Measurements from ENCODE around the gene CALML3.
"Not testable (repeated sequence)": the region's sequence is repeated elsewhere in the genome, so short reads cannot be mapped to it uniquely, and the experiment has no call there.

CALML3 gene

DNA sequence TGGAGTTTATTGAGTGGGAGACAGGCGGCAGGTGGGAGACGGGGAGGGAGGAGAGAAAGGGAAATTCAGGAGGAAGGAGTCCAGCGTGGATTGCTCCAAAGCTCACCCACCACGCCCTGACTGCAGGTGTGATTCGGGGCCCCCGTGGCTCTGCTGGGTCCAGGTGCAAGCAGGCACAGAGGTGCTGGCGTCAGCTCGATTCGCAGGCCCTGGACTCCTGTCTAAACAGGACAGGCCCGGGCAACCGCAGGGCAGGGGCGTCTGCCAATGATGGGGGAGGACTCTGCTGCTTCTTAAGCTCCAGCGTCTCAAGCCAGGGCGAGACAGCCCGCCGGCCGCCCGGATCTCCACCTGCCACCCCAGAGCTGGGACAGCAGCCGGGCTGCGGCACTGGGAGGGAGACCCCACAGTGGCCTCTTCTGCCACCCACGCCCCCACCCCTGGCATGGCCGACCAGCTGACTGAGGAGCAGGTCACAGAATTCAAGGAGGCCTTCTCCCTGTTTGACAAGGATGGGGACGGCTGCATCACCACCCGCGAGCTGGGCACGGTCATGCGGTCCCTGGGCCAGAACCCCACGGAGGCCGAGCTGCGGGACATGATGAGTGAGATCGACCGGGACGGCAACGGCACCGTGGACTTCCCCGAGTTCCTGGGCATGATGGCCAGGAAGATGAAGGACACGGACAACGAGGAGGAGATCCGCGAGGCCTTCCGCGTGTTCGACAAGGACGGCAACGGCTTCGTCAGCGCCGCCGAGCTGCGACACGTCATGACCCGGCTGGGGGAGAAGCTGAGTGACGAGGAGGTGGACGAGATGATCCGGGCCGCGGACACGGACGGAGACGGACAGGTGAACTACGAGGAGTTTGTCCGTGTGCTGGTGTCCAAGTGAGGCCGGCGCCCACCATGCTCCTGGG, at the start of gene CALML3:
TSS of gene CALML3 (plus strand) at position 321 of the 920 bp plus-strand sequence. CDS start at position 446, 125 bp downstream.
- DNase-seq (ENCODE audit: low read depth, low spot score): no peak

DNA sequence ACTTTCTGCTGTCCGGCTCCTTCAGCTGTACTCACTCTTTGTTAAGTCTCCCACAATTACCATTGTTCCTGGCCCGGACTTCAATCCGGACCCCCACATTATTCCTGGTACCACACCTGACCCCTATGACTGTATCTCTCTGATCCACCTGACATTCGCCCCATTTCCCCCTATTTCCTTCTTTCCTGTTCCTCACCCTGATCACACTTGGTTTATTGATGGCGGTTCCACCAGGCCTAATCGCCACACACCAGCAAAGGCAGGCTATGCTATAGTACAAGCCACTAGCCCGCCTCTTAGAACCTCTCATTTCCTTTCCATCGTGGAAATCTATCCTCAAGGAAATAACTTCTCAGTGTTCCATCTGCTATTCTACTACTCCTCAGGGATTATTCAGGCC, 49.7 kb upstream of the CALML3 start:
- not testable (repeated sequence) for DNase-seq (ENCODE audit: low read depth, low spot score)

DNA sequence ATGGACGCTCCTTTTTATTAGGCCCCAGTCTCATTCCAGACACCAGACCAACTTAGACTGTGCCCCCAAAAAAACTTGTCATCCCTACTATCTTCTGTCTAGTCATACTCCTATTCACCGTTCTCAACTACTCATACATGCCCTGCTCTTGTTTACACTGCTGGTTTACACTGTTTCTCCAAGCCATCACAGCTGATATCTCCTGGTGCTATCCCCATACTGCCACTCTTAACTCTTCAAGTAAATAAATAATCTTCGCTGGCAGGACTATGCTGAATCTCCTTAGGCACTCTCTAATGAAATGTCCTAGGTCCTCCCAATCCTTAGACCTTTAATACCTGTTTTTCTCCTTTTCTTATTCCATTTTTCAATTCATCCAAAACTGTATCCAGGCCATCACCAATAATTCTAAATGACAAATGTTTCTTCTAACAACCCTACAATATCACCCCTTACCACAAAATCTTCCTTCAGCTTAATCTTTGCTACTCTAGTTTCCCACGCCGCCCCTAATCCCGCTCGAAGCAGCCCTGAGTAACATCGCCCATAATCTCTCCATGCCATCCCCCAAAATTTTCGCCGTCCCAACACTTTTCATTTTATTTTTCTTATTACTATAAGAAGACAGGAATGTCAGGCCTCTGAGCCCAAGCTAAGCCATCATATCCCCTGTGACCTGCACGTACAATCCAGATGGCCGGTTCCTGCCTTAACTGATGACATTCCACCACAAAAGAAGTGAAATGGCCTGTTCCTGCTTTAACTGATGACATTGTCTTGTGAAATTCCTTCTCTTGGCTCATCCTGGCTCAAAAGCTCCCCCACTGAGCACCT, 48.6 kb upstream of the CALML3 start:
- not testable (repeated sequence) for DNase-seq (ENCODE audit: low read depth, low spot score)

DNA sequence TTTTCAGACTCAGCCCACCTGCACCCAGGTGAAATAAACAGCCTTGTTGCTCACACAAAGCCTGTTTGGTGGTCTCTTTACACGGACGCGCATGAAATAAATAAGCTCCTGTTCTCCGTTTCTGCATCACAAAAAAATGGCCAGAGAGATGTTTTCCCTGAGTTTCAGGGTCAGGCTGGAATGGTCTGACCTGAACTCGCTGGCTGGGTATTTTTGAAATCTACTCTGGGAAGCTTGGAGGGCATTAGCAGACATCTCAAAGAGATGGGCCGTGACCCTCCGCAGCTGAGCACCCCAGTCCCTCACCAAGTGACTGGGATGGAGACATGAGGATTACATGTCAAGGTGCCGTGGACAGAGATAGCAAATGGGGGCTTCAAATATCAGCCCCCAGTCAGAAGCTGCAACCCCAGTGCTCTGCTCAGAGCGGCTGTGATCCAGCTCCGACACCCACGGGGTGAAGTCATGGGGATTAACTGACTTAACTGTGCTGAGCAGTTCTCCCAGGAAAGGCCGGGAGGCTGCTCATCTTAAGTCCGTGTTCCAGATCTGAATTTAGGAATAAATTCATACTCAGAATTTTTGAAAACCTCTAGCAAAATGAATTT, 47.7 kb upstream of the CALML3 start:
- DNase-seq (ENCODE audit: low read depth, low spot score): no peak

DNA sequence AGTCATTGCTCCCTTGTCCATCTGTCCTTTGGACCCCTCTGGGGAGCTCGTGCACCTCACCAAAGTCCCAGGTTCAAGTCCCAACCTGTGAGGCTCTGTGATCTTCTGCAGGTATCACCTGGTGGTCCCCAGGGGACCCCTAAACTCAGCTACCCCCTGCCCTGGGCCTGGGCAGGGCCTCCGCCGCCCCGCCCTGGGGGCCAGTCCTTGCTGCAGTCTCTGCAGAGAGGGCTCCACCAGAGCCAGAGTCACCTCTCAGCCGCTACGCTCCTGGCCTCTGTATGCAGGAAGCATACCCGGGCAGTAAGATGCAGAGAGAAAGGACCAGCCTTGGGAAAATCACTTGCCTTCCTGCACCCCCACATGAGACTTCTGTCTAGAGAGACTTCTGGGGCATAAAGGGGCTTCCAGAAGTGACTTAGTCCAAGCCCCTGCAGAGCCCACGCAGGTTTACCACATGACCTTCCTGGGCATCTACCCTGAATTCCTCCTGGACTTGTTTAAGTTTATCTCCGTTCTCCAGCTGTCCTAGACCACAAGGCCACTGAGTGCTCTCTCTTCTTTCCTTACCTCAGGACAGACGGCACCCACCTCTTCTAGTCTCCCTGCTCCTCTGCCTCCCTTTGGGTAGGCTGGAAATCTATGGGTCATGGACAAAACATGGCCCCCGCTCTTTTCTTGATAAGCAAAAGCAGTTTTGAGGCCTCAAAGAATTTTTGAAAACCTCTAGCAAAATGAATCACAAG, 46.6 kb upstream of the CALML3 start:
- DNase-seq (ENCODE audit: low read depth, low spot score): no peak

DNA sequence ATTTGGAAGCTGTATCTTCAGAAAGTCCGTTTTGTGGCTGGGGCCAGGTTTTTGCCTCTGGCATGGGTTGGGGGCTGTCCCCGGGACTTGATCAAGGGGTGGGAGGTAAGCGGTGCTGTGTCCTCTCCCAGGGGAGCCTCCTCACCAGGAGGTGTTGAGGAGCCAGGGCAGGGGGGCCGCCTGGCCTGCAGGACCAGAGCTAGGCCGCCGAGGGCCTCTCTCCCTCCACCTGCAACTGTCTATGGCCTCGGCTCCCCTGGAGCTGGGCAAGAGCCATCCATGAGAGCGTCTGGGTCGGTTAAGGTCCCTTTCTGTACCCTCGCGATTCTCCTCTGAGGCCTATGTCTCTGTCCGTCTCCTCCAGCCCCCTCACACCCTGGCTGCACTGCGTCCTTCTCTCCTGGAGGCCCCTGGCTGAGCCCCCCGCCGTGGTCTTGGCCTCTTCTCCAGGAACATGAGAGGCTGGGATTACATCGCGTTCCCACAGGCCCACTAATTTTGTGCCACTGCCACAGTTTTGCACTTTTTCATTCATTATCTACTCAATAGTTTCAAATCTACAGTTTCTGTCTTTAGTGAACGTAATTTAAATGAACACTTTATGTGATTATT, 46.0 kb upstream of the CALML3 start:
- no peak for DNase-seq (ENCODE audit: low read depth, low spot score)

DNA sequence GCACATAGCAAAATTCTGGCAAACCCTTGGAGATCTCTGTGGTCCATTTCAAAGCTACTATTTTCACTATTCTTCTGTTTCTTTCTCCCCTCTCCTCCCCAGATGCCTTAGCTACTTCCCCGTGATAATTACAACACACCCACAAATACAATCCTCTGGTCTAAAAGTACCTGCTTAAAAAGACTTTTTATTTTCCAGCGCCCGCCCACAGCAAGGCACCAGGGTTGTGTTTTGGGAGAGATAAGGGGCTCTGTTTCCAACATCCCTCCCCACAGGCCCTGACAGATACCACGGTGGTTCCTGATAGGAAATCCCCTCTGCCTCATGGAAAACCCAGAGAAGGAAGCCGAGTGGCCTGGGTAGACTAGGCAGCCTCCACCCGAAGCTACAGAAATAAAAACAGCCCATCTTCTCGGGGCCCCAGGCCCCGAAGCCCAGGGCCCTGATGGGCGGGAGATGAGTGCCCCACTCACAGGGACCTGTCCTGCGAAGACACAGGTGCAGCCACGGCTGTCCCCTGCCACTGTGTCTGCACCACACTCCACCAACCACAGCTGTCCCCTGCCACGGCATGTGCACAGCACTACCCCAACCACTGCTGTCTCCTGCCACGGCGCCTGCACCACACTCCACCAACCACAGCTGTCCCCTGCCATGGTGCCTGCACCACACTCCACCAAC, 45.1 kb upstream of the CALML3 start:
- DNase-seq (ENCODE audit: low read depth, low spot score): no peak

DNA sequence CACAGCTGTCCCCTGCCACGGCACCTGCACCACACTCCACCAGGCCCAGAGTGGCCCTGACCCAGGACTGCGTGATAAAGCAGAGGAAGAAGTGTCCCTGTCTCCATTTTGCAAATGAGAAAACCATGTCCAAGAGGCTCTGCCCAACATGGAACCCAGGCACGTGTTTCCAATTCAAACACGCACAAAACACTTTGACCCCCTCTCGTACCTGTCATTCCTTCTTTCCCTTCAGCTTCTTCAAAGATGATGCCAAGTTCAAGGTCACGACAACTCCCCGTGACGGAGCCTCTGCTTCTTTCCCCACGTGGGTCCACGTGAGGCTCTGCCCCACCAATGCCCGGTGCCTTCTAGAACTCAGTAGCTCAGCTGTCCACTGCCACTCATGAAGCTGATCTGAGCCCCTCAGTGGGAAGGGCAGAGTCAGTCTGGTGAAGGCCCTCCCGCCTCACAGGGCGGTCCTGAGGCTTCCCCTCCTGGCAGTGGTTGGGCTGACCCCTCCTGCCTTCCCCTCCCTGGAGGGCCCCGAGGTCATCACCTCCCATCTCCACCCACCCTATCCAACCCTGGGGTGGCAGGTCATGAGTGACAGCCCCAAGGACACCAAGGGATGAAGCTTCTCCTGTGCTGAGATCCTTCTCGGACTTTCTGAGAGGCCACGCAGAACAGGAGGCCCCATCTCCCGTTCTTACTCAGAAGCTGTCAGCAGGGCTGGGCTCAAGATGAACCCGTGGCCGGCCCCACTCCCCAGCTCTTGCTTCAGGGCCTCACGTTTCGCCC, 44.4 kb upstream of the CALML3 start:
- DNase-seq (ENCODE audit: low read depth, low spot score): no peak

DNA sequence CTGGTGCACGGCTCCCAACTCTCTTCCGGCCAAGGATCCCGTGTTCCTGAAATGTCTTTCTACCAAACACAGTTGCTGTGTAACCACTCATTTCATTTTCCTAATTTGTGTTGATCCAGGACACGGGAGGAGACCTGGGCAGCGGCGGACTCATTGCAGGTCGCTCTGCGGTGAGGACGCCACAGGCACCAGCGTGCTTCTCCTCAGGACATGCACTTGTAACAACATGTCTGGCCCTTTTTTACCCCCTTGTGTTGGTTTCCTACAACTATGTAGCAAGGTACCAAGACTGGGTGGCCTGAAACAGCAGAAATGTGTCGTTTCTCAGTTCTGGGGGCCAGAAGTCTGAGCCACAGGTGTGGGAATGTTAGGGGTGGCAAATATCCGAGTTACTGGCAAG, 43.6 kb upstream of the CALML3 start:
- DNase-seq (ENCODE audit: low read depth, low spot score): no peak

DNA sequence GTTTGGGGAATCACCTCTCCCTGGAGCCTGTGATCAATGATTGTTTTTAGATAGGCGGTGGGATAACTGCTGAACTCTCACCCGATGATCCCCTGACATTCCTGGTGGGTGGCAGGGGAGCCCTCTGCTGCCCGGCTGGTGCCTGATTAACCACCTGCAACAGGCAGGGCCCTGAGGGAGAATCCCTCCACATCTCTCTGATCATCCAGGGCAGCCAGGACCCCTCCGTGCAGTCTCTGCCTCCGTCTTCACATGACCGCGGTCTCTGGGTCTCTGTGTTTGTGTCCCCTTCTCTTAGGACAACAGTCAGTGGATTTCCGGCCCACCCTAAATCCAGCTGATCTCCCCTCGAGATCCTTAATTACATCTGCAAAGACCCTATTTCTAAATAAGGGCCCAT, 42.7 kb upstream of the CALML3 start:
- no peak for DNase-seq (ENCODE audit: low read depth, low spot score)

DNA sequence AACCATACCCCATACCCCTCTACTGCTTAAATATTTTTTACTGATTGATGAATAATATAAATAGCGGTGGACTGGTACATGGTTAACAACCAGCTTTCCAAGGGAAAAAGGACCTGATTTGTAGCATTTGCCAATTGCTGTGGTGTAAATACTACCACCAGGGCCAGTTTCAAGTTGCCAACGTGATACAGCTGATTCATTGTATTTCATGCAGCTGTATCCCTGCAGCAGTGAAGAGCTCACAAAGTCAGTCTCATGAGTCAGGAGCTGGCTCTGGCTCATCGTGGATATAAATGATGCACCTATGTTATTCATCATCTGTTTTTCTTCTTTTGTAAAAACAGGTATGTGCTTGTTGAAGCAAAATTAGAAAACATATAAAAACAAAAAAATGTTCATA, 40.6 kb upstream of the CALML3 start:
- DNase-seq (ENCODE audit: low read depth, low spot score): no peak

DNA sequence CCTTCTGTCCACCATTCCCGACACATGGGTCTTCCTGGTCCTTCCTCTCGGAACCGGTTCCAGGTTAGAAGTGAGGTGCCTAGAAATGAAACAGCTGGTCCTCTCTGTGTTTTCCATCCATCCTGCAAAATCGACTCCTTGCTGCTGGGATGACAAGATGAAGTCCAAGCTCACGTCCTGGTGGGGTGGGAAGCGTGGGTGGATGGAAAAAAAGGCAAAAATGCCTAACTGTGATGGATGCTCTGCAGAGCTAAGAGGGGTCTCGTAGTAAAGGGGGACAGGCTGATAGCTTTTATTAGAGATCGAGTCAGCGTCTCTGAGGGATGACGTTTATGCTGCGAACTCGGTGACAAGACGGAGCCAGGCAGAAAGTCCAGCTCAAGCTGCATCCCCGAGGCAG, 39.5 kb upstream of the CALML3 start:
- DNase-seq (ENCODE audit: low read depth, low spot score): no peak

DNA sequence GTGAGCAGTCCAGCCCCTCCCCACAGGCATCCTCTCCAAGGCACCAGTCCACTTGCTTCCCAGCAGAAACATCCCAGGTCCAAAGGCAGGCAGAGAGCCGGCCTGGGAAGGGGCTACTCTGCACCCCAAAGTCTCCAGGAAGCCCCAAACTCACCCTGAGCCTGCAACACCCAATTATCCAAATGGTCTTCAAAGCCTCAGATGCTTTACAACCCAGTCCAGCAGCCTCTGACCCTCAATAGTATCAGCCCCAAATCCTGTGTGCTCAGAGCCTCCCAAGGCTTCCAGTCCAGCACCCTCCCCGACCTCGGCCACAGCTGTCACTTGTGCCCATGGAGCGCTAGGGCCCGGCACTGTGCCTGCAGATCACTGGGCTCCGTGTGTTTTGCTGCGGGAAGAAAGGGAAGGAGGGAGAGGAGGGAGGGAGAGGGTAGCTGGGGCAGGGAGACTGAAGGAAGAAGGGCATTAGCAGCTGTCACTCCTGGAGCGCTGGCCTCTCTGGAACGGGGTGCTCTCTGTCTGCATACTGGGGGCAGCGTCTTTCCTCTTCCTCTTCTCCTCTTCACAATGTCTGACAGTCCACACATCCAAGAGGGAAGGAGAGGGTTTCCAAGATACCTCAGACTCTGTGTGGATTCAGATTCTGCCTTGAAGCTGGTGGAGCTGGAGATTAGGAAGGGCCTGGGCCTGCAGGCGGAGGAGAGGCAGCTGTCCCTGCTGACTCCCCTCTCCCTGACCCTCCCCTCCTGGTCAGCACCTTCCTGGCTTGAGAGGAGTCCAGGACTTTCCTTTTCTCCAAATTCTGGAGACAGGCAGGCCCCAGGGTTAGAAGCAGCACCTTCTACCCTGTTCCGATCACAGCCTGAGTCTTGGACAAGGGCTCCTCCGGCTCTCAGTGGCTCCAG, 38.6 kb upstream of the CALML3 start:
- no peak for DNase-seq (ENCODE audit: low read depth, low spot score)

DNA sequence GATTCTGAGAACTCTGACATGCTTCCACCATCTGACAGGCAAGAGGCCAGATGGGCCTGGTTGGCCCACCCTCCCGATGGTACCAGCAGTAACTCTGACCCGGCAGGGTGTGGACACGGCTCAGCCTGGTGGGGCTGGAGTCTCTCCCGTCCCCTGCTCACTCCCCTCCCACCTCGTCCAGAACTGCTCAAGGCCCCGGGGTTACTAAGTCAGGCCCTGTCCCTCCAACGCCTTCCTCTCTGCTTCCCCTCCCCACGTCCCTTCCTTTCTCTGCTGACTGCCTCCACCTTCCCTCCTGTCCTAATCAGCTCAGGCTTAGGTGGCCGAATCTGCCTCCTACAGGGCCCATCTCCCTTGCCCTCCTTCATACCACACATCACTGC, 37.9 kb upstream of the CALML3 start:
- DNase-seq (ENCODE audit: low read depth, low spot score): no peak

DNA sequence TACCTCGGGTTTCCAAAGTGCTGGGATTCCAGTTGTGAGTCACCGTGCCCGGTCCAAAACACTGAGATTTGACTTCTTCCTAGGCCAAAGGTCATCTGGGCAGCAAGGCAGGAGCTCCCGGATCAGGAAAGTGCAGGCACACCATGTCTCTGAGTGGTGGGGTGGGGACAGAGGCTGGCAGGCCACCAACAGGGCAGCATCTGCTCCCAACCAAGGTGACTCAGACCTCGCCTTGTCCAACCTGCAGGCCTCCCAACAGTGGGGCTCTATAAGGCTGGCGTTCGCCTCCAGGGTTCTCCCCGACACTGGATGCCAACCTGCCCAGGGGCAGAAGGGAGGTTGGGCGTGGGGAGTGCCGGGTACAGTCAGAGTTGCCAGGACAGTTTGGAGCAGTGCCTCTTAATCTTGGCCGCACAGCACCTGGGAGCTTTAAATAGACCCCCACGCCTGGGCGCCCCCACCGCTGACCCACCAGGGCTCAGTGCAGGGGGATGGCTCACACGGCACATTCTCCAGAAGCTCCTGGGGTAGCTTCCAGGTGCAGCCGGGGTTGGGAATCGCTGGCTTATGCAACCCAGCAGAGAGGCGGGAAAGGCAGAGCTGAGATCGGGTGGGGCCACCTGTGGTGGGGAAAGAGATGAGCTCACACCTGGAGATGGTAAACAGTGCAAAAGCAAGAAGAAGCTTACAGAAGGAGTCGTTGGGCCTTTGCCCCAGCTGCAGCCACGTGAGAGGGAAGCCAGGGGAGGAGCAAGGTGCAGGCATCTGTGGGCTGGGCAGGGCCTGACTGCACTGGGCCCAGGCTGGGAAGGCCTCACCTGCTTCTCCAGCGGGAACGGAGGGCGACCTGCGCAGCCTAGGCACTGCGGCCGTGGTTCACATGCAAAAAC, 36.2 kb upstream of the CALML3 start:
- DNase-seq (ENCODE audit: low read depth, low spot score): no peak

DNA sequence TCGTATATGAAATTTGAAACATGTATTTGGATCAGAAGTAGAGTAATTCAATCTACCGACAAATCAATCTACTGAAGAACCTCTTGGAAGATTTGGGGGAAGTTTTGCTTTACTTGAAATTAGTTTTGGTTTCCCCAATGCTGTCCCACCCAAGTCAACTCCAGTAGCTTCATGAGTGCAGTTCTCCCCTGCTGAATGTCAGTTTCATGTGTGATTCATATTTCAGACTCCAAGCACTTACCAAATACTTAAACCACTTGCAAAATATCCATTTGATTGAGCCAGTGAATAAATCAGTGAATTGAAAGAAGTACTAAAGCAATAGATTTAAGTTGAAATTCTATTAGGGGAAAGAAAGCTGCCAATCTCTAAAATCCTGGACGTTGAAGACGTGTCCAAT, 34.7 kb upstream of the CALML3 start:
- no peak for DNase-seq (ENCODE audit: low read depth, low spot score)

DNA sequence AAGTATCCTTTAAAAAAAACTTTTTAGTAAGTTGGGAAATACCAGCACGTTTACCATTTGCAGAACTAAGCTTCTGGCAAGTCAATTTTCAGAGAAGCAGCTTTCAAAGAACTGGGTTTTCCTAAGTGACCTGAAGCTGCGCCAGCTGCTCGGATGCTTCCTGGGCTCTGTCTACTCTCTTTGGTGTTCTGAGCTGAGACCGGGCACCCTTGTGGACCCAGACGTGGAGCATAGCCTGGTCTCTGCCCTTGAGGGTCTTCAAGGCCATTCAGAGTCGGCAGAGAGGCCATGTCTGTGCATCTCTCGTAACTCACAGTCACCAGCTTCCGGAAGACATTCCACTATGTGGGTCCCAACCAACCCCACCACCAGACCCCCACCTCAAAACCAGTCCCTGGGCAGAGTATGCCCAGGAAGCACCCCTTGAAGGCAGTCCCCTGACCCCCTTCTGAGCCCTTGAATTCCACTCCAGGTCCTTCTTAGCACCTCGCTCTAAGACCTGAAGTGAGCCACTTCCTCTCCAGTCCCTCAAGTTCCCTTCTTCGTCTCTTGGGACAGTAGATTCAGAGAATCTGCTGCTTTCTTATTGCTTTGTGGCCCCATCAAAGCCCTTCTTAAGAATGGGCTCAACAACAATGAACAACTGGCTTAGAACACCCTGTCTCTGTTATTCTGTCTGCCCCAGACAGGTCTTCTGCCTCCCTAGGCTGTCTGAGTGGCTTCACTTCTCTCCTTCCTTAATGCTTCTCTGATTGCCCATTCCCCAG, 33.9 kb upstream of the CALML3 start:
- DNase-seq (ENCODE audit: low read depth, low spot score): no peak
